ENCODE measurements around the gene ADCY3.

The ADCY3 gene

GRCh38 chr2:24875272-24875671, 44.8 kb downstream of the ADCY3 start:
- DNase-seq (ENCODE audit: low spot score) = no peak

GRCh38 chr2:24874035-24874434, 46.0 kb downstream of the ADCY3 start:
- peak; percentile 55 for DNase-seq (ENCODE audit: low spot score)

GRCh38 chr2:24873619-24874018, 46.4 kb downstream of the ADCY3 start:
- peak; percentile 15 for DNase-seq (ENCODE audit: low spot score)

- DNase-seq (ENCODE audit: low spot score) = no peak
These were observed 47.5 kb downstream of the ADCY3 start for GRCh38 chr2:24872344-24873115.

- DNase-seq (ENCODE audit: low spot score) = no peak
These were observed 48.1 kb downstream of the ADCY3 start for GRCh38 chr2:24871852-24872333.

GRCh38 chr2:24870891-24871705, 48.9 kb downstream of the ADCY3 start:
- no peak for DNase-seq (ENCODE audit: low spot score)

GRCh38 chr2:24870440-24870839, 49.6 kb downstream of the ADCY3 start:
- DNase-seq (ENCODE audit: low spot score) = no peak

- no peak for DNase-seq (ENCODE audit: low spot score)
These were observed 53.1 kb downstream of the ADCY3 start for GRCh38 chr2:24866946-24867345.

GRCh38 chr2:24863641-24864040, 56.4 kb downstream of the ADCY3 start:
- no peak for DNase-seq (ENCODE audit: low spot score)

- no peak for DNase-seq (ENCODE audit: low spot score)
These were observed 58.5 kb downstream of the ADCY3 start for GRCh38 chr2:24861500-24861899.

- no peak for DNase-seq (ENCODE audit: low spot score)
These were observed 59.4 kb downstream of the ADCY3 start for GRCh38 chr2:24860631-24861030.

- no peak for DNase-seq (ENCODE audit: low spot score)
These were observed 60.0 kb downstream of the ADCY3 start for GRCh38 chr2:24859968-24860600.

GRCh38 chr2:24858996-24859395, 61.0 kb downstream of the ADCY3 start:
- DNase-seq (ENCODE audit: low spot score) = no peak

- DNase-seq (ENCODE audit: low spot score) = no peak
These were observed 62.3 kb downstream of the ADCY3 start for GRCh38 chr2:24857746-24858145.

GRCh38 chr2:24856791-24857211, 63.2 kb downstream of the ADCY3 start:
- DNase-seq (ENCODE audit: low spot score) = no peak

GRCh38 chr2:24855726-24856125, 64.3 kb downstream of the ADCY3 start:
- no peak for DNase-seq (ENCODE audit: low spot score)

- DNase-seq (ENCODE audit: low spot score) = no peak
These were observed 64.9 kb downstream of the ADCY3 start for GRCh38 chr2:24855022-24855622.

- no peak for DNase-seq (ENCODE audit: low spot score)
These were observed 66.0 kb downstream of the ADCY3 start for GRCh38 chr2:24853996-24854395.

- DNase-seq (ENCODE audit: low spot score) = no peak
These were observed 67.0 kb downstream of the ADCY3 start for GRCh38 chr2:24853046-24853445.

- no peak for DNase-seq (ENCODE audit: low spot score)
These were observed 67.5 kb downstream of the ADCY3 start for GRCh38 chr2:24852431-24853020.

- no peak for DNase-seq (ENCODE audit: low spot score)
These were observed 68.0 kb downstream of the ADCY3 start for GRCh38 chr2:24852026-24852425.

- DNase-seq (ENCODE audit: low spot score) = no peak
These were observed 69.1 kb downstream of the ADCY3 start for GRCh38 chr2:24850944-24851343.

All from left forelimb (tissue), 1 donor.